Measurements from ENCODE around the gene CAVIN4.
A peak's percentile ranks its signal among the peaks of the same experiment; 100 is the strongest.

The CAVIN4 gene

GRCh38 chr9:100591639-100592412, 13.9 kb downstream of the CAVIN4 start:
- DNase-seq, result no peak

- peak; percentile 56 for DNase-seq
Measured at GRCh38 chr9:100595391-100596199, 17.7 kb downstream of the CAVIN4 start.

GRCh38 chr9:100597236-100597635, 19.4 kb downstream of the CAVIN4 start:
- DNase-seq, result no peak

GRCh38 chr9:100598641-100599145, 20.8 kb downstream of the CAVIN4 start:
- peak; percentile 85 for DNase-seq

- peak; percentile 49 for DNase-seq
Measured at GRCh38 chr9:100600521-100601079, 22.7 kb downstream of the CAVIN4 start.

GRCh38 chr9:100601216-100601615, 23.3 kb downstream of the CAVIN4 start:
- DNase-seq, result no peak

- DNase-seq, result no peak
Measured at GRCh38 chr9:100602342-100602801, 24.5 kb downstream of the CAVIN4 start.

- no peak for DNase-seq
Measured at GRCh38 chr9:100605405-100605804, 27.5 kb downstream of the CAVIN4 start.

- DNase-seq, result no peak
Measured at GRCh38 chr9:100619194-100619593, 41.3 kb downstream of the CAVIN4 start.

- no peak for DNase-seq
Measured at GRCh38 chr9:100619665-100620064, 41.8 kb downstream of the CAVIN4 start.

- no peak for DNase-seq
Measured at GRCh38 chr9:100623969-100624368, 46.1 kb downstream of the CAVIN4 start.

GRCh38 chr9:100626949-100627348, 49.1 kb downstream of the CAVIN4 start:
- DNase-seq, result no peak

- DNase-seq, result no peak
Measured at GRCh38 chr9:100637787-100638186, 59.9 kb downstream of the CAVIN4 start.

Data from right forelimb (tissue), 1 donor.